HT1080 (cell line): ENCODE results near the gene ME3. TPM values are rescaled to one million over a fixed set of nuclear protein-coding genes. Genes with fewer than 3 reads are reported as not detected.
"Not testable (repeated sequence)": the region's sequence is repeated elsewhere in the genome, so short reads cannot be mapped to it uniquely, and the experiment has no call there.

Source experiments
- DNase-seq: peaks from one replicate; pipeline ENCODE4 v3.0.0-alpha.2; 2015; ENCODE audit warnings: low read depth
- total RNA-seq: library from RNA; depleted of rRNA; stranded (reverse); fragments of >200 nt; shearing (Covaris generic); gene quantifications from 2 replicates; pipeline ENCODE4 v1.2.3, GENCODE V29; 2014

The ME3 gene
- total RNA-seq, 1 experiment from 2014 or later: 0.24 TPM

DNA sequence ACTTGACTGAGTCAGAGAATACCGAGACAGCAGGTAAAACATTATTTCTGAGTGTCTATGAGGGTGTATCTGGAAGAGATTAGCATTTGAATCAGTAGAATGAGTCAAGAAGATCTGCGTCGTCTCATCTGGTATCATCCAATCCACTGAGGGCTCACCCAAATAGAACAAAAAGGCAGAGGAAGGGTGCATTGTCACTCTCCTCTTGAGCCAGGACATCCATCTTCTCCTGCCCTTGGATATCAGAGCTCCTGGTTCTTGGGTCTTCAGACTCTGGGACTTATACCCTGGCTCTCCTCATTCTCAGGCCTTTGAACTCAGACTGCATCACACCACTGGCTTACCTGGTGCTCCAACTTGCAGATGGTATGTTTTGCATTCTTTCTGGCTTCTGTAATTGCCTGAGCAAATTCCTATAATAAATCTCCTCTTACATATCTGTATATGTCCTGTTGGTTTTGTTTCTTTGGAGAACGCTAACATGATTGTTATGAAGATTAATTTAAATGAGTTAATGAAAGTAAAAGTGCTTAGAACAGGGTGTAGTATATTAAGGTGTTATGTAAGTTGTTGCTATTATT, 49.3 kb downstream of the ME3 start:
- DNase-seq: no peak

- DNase-seq: no peak
These were observed 50.6 kb downstream of the ME3 start for GRCh38 chr11:86621854-86622253.

GRCh38 chr11:86620891-86621521, 51.4 kb downstream of the ME3 start:
- DNase-seq: no peak

DNA sequence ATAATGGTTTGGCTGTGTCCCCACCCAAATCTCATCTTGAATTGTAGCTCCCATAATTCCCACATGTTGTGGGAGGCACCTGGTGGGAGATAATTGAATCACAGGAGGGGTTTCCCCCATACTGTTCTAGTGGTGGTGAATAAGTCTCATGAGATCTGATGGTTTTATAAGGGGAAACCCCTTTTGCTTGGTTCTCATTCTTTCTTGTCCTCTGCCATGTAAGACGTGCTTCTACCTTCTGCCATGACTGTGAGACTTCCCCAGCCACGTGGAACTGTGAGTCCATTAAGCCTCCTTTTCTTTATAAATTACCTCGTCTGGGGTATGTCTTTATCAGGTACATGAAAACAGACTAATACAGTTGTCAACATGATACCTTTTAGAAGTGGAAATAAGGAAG, 53.0 kb downstream of the ME3 start:
- DNase-seq: not testable (repeated sequence)

DNA sequence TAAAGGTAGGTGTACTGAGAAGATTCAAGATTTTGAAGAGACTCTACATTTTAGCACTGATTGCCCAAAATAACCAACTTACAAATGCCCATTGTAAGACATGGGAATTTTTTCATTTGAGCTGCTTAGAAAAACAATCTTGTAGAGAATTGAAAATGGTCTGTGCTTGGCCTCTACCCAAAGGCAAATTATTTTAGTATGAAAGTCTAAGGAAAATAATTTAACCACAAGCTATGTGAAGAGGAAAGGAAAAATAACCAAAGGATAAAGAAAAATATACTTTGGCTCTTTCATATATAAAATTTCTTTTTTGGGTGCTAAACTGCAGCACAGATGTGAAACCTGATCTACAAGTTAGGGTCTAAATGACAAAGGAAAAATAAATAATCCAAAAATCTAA, 54.9 kb downstream of the ME3 start:
- DNase-seq: no peak

- no peak for DNase-seq
These were observed 56.9 kb downstream of the ME3 start for GRCh38 chr11:86615487-86615886.

GRCh38 chr11:86610559-86611341, 61.7 kb downstream of the ME3 start:
- DNase-seq: peak; percentile 39

DNA sequence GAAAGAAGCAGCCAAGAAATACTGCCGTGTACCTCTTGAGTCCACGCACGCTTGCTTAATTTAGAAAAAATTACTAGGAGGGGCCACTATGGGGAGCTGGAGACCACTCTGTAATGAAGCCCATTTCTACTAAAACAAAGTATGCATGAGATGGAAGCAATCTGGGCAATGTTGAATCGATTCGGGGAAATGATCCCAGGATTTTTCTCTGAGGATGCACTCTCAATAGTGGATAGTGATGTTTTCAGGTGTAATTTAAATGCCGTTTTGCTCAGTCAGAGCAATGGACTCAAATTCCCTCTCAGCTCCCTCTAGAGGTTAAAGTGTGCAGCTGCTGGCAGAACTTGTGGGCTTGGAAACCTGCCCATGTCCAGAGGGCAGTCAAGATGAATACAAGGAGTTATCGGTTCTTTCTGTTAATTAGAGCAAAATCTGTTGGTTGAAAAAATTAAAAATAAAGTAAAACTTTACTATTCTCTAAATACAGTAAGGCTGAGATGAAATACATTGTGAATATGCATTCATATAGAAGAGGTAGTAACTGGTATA, 64.1 kb downstream of the ME3 start:
- DNase-seq: peak; percentile 78

DNA sequence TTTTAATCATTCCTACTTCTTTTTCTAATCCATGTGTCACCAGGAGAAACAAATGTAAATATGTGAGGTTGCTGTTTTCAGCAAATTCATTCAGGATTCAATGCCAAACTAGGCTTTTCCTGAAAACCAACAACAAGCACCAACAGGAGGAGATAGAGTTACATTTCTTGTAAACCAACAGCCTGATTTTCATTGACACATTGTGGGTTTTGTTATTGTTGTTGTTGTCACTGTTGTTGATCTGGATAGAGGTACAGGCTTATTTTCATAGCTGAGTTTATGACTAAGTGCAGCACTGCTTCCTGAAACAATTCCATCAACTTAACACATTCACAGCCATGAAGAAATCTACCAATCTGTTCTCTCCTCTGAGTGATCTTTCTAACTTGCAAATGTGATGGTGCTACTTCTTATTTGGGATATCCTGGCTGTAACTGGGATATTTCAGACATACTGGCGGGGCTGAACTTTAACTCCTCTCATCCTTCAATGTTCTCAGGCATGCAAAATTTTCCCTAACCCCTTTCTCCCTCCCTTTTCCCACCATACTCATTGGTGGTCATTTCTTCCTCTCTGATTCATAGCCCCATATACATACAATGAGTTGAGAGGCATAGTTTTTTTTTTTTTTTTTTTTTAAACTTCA, 65.5 kb downstream of the ME3 start:
- peak; percentile 87 for DNase-seq

GRCh38 chr11:86606270-86606835, 66.1 kb downstream of the ME3 start:
- DNase-seq: no peak

DNA sequence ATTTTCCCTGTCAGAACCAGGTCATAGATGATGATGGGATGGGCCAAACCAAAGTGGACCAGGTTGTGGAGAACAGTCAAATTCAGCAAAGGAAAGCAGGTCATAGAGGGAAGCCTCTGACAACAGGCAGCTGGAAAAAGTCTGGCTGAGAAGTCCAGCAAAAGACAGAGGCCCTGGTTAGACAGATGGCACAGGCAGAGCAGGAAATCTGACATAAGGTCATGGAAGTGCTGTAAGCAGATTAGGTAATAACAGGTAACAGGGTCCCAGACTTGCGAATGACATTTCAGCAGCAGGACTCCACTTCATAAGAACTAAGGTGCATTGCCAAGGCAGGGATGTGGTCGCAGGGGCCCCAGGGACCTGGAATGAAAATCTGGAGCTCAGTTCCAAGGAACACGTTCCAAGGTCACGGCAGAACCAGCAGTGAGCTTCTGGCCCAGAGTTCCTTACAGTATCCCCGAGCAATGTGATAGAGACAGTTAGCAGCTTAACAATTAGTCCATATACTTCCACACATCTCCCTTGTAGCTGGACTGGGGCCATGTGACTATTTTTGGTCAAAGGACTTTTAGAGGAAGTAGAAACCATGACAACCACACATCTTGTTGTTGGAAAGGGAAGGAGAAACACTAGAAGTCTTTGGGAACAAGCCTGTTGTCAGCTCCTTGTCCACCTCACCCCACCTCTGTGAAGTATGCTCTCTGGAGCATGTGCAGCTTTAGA, 75.4 kb downstream of the ME3 start:
- no peak for DNase-seq

DNA sequence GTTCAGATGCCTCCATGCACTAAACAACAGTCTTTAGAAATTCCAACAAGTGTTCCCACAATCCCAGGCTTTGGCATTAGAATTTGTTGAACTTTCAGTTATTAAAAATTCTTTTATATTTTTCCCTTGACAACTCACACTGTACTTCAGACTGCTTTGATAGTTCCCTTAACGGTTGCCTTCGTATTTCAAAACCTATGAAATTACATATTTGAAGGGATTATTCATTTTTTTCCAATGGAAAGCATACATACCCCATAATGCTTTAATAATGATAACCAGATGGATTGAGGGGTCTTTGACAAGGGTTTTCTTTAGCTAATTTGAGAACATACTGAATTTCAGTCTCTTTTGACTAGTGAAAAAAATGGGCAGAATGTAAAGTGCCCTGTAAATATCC, 76.5 kb downstream of the ME3 start:
- DNase-seq: no peak

GRCh38 chr11:86595451-86595850, 77.0 kb downstream of the ME3 start:
- DNase-seq: no peak

DNA sequence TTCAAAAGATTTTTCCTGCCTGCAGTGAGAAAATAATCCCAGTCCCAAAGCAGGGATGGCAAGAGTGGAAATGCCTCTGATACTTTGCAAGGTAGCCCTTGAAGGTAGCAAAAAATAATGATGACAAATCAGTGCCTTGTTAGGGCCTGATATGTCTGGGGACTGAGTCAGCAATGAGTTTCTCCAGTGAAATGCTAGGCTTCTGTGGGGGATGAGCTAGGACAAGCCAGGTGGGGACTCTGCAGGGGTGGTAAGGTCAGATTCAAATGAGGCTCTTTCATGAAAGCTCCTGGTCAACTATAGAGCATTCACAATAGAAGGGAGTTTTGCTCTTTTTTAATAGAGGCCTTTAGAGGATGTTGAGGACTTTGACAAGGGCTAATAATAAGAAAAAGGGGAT, 77.7 kb downstream of the ME3 start:
- DNase-seq: peak; percentile 84

GRCh38 chr11:86593833-86594232, 78.6 kb downstream of the ME3 start:
- no peak for DNase-seq

DNA sequence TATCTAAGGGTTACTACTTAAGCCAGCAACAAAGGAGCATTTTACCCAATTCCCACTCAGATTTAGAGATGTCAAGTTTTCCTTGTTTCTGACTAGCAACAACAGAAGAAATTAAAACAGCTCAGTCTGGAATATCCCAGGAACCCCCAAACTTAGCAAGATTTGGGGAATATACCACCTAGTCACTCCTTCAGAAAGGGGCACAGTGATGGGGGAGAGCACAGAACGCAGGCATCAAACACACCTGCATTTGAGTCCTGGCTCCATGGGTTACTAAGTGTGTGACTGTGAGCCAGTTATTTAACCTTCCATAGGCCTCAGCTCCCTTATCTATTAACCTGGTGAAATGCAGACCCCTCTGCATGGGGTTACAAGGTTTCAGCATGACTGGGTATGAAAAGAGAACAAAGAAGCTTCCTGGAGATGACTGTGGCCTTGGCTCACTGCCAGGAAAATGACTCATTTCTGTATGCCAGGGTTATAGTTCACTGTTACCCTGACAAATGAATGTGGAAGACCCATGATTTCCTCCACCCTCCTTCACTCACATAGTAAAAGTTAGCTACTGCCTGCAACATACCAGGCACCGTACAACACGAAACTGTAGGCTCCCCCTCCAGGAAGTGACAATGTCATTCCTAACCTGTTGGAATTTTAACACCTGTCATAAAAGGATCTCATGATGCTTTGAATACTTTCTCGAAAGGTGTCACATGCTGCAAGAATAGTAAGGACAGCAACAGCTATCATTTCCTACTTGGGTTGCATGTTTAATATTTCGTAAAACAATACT, 79.6 kb downstream of the ME3 start:
- DNase-seq: peak; percentile 99

GRCh38 chr11:86592047-86592591, 80.3 kb downstream of the ME3 start:
- DNase-seq: peak; percentile 41

DNA sequence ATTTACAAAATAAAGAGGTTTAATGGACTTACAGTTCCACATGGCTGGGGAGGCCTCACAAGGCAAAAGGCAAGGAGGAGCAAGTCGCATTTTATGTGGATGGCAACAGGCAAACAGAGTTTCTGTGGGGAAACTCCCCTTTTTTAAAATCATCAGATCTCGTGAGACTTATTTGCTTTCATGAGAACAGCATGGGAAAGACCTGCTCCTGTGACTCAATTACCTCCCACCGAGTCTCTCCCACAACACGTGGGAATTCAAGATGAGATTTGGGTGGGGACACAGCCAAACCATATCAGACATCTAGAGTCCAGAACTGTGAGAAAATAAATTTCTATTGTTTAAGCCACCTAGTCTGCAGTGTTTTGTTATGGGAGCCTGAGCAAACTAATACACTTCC, 80.8 kb downstream of the ME3 start:
- no peak for DNase-seq

- no peak for DNase-seq
These were observed 82.4 kb downstream of the ME3 start for GRCh38 chr11:86589856-86590589.
